Vagina (tissue), 2 donors: ENCODE measurements around the gene CRYGC. TPM values are rescaled to one million over a fixed set of nuclear protein-coding genes. Genes with fewer than 3 reads are reported as not detected.

Experiments used
- DNase-seq, 2 donors: peaks; one replicate each; pipeline ENCODE4 v3.0.0-alpha.2; 2017; ENCODE audit errors: extremely low spot score in 2 of 2
- H3K27ac ChIP-seq: fragments of 200-600 bp; sonication (generic); one replicate; pipeline ENCODE4 v1.5.1; 2019
- H3K27me3 ChIP-seq: fragments of 200-600 bp; sonication (generic); one replicate; pipeline ENCODE4 v1.5.1; 2019
- H3K36me3 ChIP-seq, 2 donors: fragments of 200-600 bp; sonication (generic); one replicate each; pipeline ENCODE4 v1.5.1; 2017 to 2019
- H3K4me1 ChIP-seq: fragments of 200-600 bp; sonication (generic); one replicate; pipeline ENCODE4 v1.5.1; 2019
- H3K4me3 ChIP-seq, 2 donors: fragments of 200-600 bp; sonication (generic); 1 replicate in 1 of 2; 2 replicates in 1 of 2; pipeline ENCODE4 v1.5.1; 2016 to 2019
- H3K9me3 ChIP-seq: fragments of 200-600 bp; sonication (generic); one replicate; pipeline ENCODE4 v1.5.1; 2019
- POLR2A ChIP-seq, 2 donors: fragments of 450-650 bp; IDR thresholded peaks; one replicate each; pipeline ENCODE4 v1.6.1; 2017; ENCODE audit warnings: antibody characterized with exemption in 2 of 2, mild to moderate bottlenecking in 2 of 2, moderate library complexity in 2 of 2
- POLR2AphosphoS5 ChIP-seq, 2 donors: sonication (generic); formaldehyde crosslinking; IDR thresholded peaks; one replicate each; pipeline ENCODE4 v1.9.0; 2017; ENCODE audit warnings: antibody characterized with exemption in 2 of 2, mild to moderate bottlenecking in 2 of 2, low read depth in 1 of 2; ENCODE audit not compliant: insufficient read depth in 1 of 2
- intact Hi-C: fragments of 100-400 bp; cut with DNase I; formaldehyde crosslinking; loops from one replicate; pipeline ENCODE4 v1.15.1; 2023
- total RNA-seq: library from RNA; depleted of rRNA; stranded (reverse); fragments of >200 nt; gene quantifications from one replicate; pipeline ENCODE4 v1.2.3, GENCODE V29; 2016
- TF ChIP-seq, protein P1 (sequence below), 3 experiments: fragments of 450-650 bp in 2 of 3; fragments of 200-600 bp in 1 of 3; sonication (generic) in 1 of 3; IDR thresholded peaks; one replicate each; pipeline ENCODE4 v1.5.1; 2017 to 2019; ENCODE audit warnings: antibody characterized with exemption in 3 of 3, mild to moderate bottlenecking in 2 of 3, moderate library complexity in 2 of 3

Gene CRYGC
- total RNA-seq, 1 donor from 2014 or later, result not detected

- H3K27me3 ChIP-seq, result no peaks in the 10 kb centered on the region
- intact Hi-C loops, result no loop called here
- no peaks in the 10 kb centered on the region for H3K36me3 ChIP-seq
- DNase-seq, result no peak
- H3K4me1 ChIP-seq, result no peaks in the 10 kb centered on the region
- no peaks in the 10 kb centered on the region for H3K9me3 ChIP-seq
- no peak for TF ChIP-seq POLR2AphosphoS5 (IDR thresholded peaks at IDR 0.05; ENCODE audit: insufficient read depth in 1 of 2, low read depth in 1 of 2)
- TF ChIP-seq, protein P1, sequence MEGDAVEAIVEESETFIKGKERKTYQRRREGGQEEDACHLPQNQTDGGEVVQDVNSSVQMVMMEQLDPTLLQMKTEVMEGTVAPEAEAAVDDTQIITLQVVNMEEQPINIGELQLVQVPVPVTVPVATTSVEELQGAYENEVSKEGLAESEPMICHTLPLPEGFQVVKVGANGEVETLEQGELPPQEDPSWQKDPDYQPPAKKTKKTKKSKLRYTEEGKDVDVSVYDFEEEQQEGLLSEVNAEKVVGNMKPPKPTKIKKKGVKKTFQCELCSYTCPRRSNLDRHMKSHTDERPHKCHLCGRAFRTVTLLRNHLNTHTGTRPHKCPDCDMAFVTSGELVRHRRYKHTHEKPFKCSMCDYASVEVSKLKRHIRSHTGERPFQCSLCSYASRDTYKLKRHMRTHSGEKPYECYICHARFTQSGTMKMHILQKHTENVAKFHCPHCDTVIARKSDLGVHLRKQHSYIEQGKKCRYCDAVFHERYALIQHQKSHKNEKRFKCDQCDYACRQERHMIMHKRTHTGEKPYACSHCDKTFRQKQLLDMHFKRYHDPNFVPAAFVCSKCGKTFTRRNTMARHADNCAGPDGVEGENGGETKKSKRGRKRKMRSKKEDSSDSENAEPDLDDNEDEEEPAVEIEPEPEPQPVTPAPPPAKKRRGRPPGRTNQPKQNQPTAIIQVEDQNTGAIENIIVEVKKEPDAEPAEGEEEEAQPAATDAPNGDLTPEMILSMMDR (IDR thresholded peaks at IDR 0.05), result no peak
- no peak for TF ChIP-seq POLR2A (IDR thresholded peaks at IDR 0.05)
- no peak overlapping the region for H3K27ac ChIP-seq
- no peak overlapping the region for H3K4me3 ChIP-seq
Observed at GRCh38 chr2:208153156-208153555, 23.5 kb upstream of the CRYGC start.

DNA sequence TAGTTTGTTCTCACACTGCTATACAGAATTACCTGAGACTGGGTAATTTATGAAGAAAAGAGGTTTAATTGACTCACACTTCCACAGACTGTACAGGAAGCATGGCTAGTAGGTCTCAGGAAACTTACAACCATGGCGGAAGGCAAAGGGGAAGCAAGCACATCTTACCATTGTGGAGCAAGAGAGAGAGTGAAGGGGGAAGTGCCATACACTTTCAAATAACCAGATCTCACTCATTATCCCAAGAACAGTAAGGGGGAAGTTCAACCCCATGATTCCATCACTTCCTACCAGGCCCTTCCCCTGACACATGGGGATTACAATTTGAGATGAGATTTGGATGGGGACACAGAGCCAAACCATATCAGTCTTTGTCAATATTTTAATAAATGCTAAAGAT lies 21.3 kb upstream of the CRYGC start:
- Histone ChIP-seq H3K27ac (no peak overlapping the region), H3K4me1 (no peaks in the 10 kb centered on the region), H3K9me3 (no peaks in the 10 kb centered on the region), H3K36me3 (no peaks in the 10 kb centered on the region), H3K27me3 (no peaks in the 10 kb centered on the region), H3K4me3 (no peak overlapping the region)
- TF ChIP-seq, protein P1 (IDR thresholded peaks at IDR 0.05), result no peak
- no peak for TF ChIP-seq POLR2AphosphoS5 (IDR thresholded peaks at IDR 0.05; ENCODE audit: insufficient read depth in 1 of 2, low read depth in 1 of 2)
- TF ChIP-seq POLR2A (IDR thresholded peaks at IDR 0.05), result no peak
- DNase-seq, result no peak
- intact Hi-C loops, result no loop called here

DNA sequence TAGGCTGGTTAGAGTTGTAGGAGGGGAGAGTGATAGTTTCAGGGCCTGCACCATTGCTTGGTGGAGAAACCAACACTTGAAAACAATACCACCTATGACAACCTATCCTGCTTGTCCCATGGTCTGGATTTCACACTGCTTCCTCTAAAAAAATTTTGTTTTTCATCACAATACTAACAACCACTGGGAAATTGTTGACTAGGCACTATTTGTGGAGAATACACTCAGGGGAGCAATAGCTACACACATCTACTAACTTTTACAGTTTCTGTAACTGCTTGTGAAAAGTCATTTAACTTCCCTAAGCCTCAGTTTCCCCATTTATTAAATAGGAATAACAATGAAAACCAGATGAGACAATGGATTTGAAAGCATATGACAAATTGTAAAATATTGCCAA lies 20.5 kb upstream of the CRYGC start:
- H3K27ac ChIP-seq, result no peak overlapping the region
- TF ChIP-seq POLR2A (IDR thresholded peaks at IDR 0.05), result no peak
- TF ChIP-seq POLR2AphosphoS5 (IDR thresholded peaks at IDR 0.05; ENCODE audit: insufficient read depth in 1 of 2, low read depth in 1 of 2), result no peak
- TF ChIP-seq, protein P1 (IDR thresholded peaks at IDR 0.05), result no peak
- H3K9me3 ChIP-seq, result no peaks in the 10 kb centered on the region
- DNase-seq, result no peak
- H3K4me3 ChIP-seq, result no peak overlapping the region
- no peaks in the 10 kb centered on the region for H3K27me3 ChIP-seq
- no peaks in the 10 kb centered on the region for H3K36me3 ChIP-seq
- intact Hi-C loops, result no loop called here
- no peaks in the 10 kb centered on the region for H3K4me1 ChIP-seq

DNA sequence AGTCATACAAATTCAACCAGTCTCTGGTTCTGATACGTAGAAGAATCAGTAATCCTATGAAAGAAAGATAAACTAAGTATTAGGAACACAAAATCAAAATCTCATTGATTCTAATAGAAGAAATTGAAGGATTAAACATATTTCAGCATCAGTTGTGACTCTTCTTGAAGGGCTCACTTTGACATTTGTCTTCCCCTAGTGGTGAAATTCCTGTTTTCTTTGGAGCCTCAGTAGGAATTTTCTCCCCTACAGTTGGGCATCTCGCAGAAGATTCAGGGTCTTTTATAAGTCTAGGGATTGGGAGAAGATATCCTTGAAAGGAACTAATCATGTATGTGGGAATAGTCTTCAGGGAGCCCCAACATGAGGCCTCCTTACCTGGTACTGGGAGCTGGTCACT lies 19.2 kb upstream of the CRYGC start:
- Histone ChIP-seq H3K4me1 (no peaks in the 10 kb centered on the region), H3K36me3 (no peaks in the 10 kb centered on the region), H3K4me3 (no peak overlapping the region), H3K27ac (no peak overlapping the region), H3K9me3 (no peaks in the 10 kb centered on the region), H3K27me3 (no peaks in the 10 kb centered on the region)
- TF ChIP-seq POLR2A (IDR thresholded peaks at IDR 0.05) (no peak), POLR2AphosphoS5 (IDR thresholded peaks at IDR 0.05; ENCODE audit: insufficient read depth in 1 of 2, low read depth in 1 of 2) (no peak)
- TF ChIP-seq, protein P1 (IDR thresholded peaks at IDR 0.05), result no peak
- DNase-seq, result no peak
- intact Hi-C loops, result no loop called here

GRCh38 chr2:208147759-208148158 lies 18.1 kb upstream of the CRYGC start:
- TF ChIP-seq POLR2A (IDR thresholded peaks at IDR 0.05) (no peak), POLR2AphosphoS5 (IDR thresholded peaks at IDR 0.05; ENCODE audit: insufficient read depth in 1 of 2, low read depth in 1 of 2) (no peak)
- no peaks in the 10 kb centered on the region for H3K4me1 ChIP-seq
- no peaks in the 10 kb centered on the region for H3K9me3 ChIP-seq
- no peak overlapping the region for H3K4me3 ChIP-seq
- H3K27me3 ChIP-seq, result no peaks in the 10 kb centered on the region
- no peak overlapping the region for H3K27ac ChIP-seq
- intact Hi-C loops, result no loop called here
- H3K36me3 ChIP-seq, result no peaks in the 10 kb centered on the region
- no peak for DNase-seq
